CD4-positive, alpha-beta T cell treated with Interleukin-6 for 4 hours (primary cell): ENCODE results near the gene RASAL3.
"Not testable (repeated sequence)": the region's sequence is repeated elsewhere in the genome, so short reads cannot be mapped to it uniquely, and the experiment has no call there.

Source experiments
- DNase-seq: peaks from one replicate; pipeline ENCODE4 v3.0.0-alpha.2; 2020; ENCODE audit warnings: mixed read lengths

Gene RASAL3

GRCh38 chr19:15464394-15465385 lies at the start of gene RASAL3:
RASAL3 (minus strand) TSS chr19:15464544; CDS start chr19:15464358, 186 bp downstream.
- peak; percentile 85 for DNase-seq

- DNase-seq = no peak
Measured at GRCh38 chr19:15511671-15512424, 47.5 kb upstream of the RASAL3 start.

- DNase-seq = peak; percentile 28
Measured at GRCh38 chr19:15508035-15508710, 43.8 kb upstream of the RASAL3 start, which contains the start of gene CYP4F22. CYP4F22 (plus strand) TSS chr19:15508525; CDS start chr19:15525337, 16,812 bp downstream.

GRCh38 chr19:15507068-15508034 lies 43.0 kb upstream of the RASAL3 start:
- no peak for DNase-seq

- DNase-seq = no peak
Measured at GRCh38 chr19:15506074-15506571, 41.8 kb upstream of the RASAL3 start.

GRCh38 chr19:15502264-15502663 lies 37.9 kb upstream of the RASAL3 start:
- DNase-seq = no peak

- DNase-seq = no peak
Measured at GRCh38 chr19:15501596-15501995, 37.3 kb upstream of the RASAL3 start.

GRCh38 chr19:15498910-15499309 lies 34.6 kb upstream of the RASAL3 start:
- no peak for DNase-seq

GRCh38 chr19:15498156-15498858 lies 34.0 kb upstream of the RASAL3 start:
- no peak for DNase-seq

GRCh38 chr19:15495151-15495550 lies 30.8 kb upstream of the RASAL3 start:
- no peak for DNase-seq

GRCh38 chr19:15488489-15489226 lies 24.3 kb upstream of the RASAL3 start:
- DNase-seq = no peak

- DNase-seq = no peak
Measured at GRCh38 chr19:15487038-15487437, 22.7 kb upstream of the RASAL3 start.

- not testable (repeated sequence) for DNase-seq
Measured at GRCh38 chr19:15485768-15486167, 21.4 kb upstream of the RASAL3 start.

GRCh38 chr19:15480996-15481395 lies 16.7 kb upstream of the RASAL3 start:
- DNase-seq = not testable (repeated sequence)

GRCh38 chr19:15479391-15480345 lies 15.3 kb upstream of the RASAL3 start, which contains the start of gene PGLYRP2:
PGLYRP2 (minus strand) TSS chr19:15479501; CDS start chr19:15479371, 130 bp downstream.
- DNase-seq = peak; percentile 24

- no peak for DNase-seq
Measured at GRCh38 chr19:15476325-15476724, 12.0 kb upstream of the RASAL3 start.

- DNase-seq = no peak
Measured at GRCh38 chr19:15475611-15476010, 11.3 kb upstream of the RASAL3 start.

GRCh38 chr19:15475169-15475568 lies 10.8 kb upstream of the RASAL3 start:
- no peak for DNase-seq

GRCh38 chr19:15473821-15474220 lies 9.5 kb upstream of the RASAL3 start:
- not testable (repeated sequence) for DNase-seq
